CD4-positive, alpha-beta T cell (primary cell): ENCODE results near the gene ASB12. TPM values are rescaled to one million over a fixed set of nuclear protein-coding genes. Genes with fewer than 3 reads are reported as not detected.

Experiments
- ATAC-seq: fragments of 200-7000 bp; cut with Tn5 transposase; one replicate; pipeline ENCODE4 v1.10.0; 2022; ENCODE audit warnings: mild to moderate bottlenecking; ENCODE audit not compliant: poor library complexity
- CTCF ChIA-PET: fragments of 350-600 bp; sonication (Branson Sonifier 250); formaldehyde crosslinking; loops from one replicate; lab custom pipeline; 2021; ENCODE audit warnings: antibody characterized with exemption, inconsistent platforms; lab: Charles Lee
- POLR2A ChIA-PET: fragments of 350-600 bp; sonication (Branson Sonifier 250); formaldehyde crosslinking; loops from one replicate; lab custom pipeline; 2021; ENCODE audit warnings: antibody characterized with exemption, inconsistent platforms; lab: Charles Lee
- DNase-seq, 14 experiments: peaks; one replicate each; pipeline ENCODE4 v3.0.0-alpha.2; 2013 to 2020; ENCODE audit warnings: mixed read lengths in 2 of 14
- H3K27ac ChIP-seq, 2 donors: one replicate each; pipeline versions ENCODE4 v1.5.1 to v1.7.0; 2013; ENCODE audit warnings: low read length in 2 of 2, low read depth in 1 of 2, mild to moderate bottlenecking in 1 of 2
- H3K27me3 ChIP-seq, 2 experiments: 1 replicate in 1 of 2; 2 replicates in 1 of 2; pipeline versions ENCODE4 v1.6.1 to v1.7.0; 2013; ENCODE audit warnings: low read length in 2 of 2, control low read depth in 1 of 2, mild to moderate bottlenecking in 1 of 2, moderate library complexity in 1 of 2; ENCODE audit not compliant: insufficient read depth in 2 of 2, control insufficient read depth in 1 of 2
- H3K36me3 ChIP-seq: one replicate; pipeline ENCODE4 v1.6.1; 2013; ENCODE audit warnings: low read length, control low read depth; ENCODE audit not compliant: insufficient read depth
- H3K4me1 ChIP-seq: one replicate; pipeline ENCODE4 v1.6.1; 2013; ENCODE audit warnings: low read length, control low read depth; ENCODE audit not compliant: insufficient read depth
- H3K4me3 ChIP-seq: one replicate; pipeline ENCODE4 v1.5.1; 2013; ENCODE audit warnings: mild to moderate bottlenecking, low read length, moderate library complexity
- H3K9me3 ChIP-seq, 2 experiments: 1 replicate in 1 of 2; 2 replicates in 1 of 2; pipeline versions ENCODE4 v1.6.1 to v1.7.0; 2013; ENCODE audit warnings: low read length in 2 of 2, mild to moderate bottlenecking in 2 of 2, control low read depth in 1 of 2, moderate library complexity in 1 of 2; ENCODE audit not compliant: control insufficient read depth in 1 of 2, insufficient read depth in 1 of 2
- H3K27ac Mint-ChIP-seq: one replicate; pipeline ENCODE4 v1.8.0; 2020; ENCODE audit warnings: mixed read lengths
- H3K27me3 Mint-ChIP-seq: one replicate; pipeline ENCODE4 v1.8.0; 2021; ENCODE audit warnings: mixed read lengths
- H3K36me3 Mint-ChIP-seq: one replicate; pipeline ENCODE4 v1.8.0; 2021; ENCODE audit warnings: low read depth, mixed read lengths
- H3K4me1 Mint-ChIP-seq: one replicate; pipeline ENCODE4 v1.8.0; 2021; ENCODE audit warnings: low read depth, mixed read lengths
- H3K4me3 Mint-ChIP-seq: one replicate; pipeline ENCODE4 v1.8.0; 2020; ENCODE audit warnings: mild to moderate bottlenecking, mixed read lengths
- H3K9me3 Mint-ChIP-seq: one replicate; pipeline ENCODE4 v1.8.0; 2020; ENCODE audit warnings: mixed read lengths
- CTCF ChIP-seq: fragments of 200-600 bp; IDR thresholded peaks from one replicate; pipeline ENCODE4 v1.8.0; 2022; ENCODE audit warnings: antibody characterized with exemption, mild to moderate bottlenecking
- intact Hi-C, 2 experiments: fragments of 100-400 bp; cut with DNase I in 1 of 2; cut with micrococcal nuclease in 1 of 2; formaldehyde crosslinking; loops; one replicate each; pipeline versions ENCODE4 v1.15.1 to v1.9.0; 2023 to 2025; cut with DNase I, micrococcal nuclease
- polyA plus RNA-seq, 2 donors: library from polyadenylated mRNA; unstranded; fragments of 120-200 nt; gene quantifications; one replicate each; pipeline ENCODE4 v1.2.1, GENCODE V29; 2013
- total RNA-seq, 174 experiments: library from RNA in 2 of 174; stranded (reverse) in 2 of 174; gene quantifications; one replicate each; pipeline ENCODE4 v1.2.3 and lab custom pipeline; 2021 to 2026

Gene ASB12
- total RNA-seq, result not detected
- 0.30 TPM for polyA plus RNA-seq (2013, experiment 1 of 2)
- 0.87 TPM for polyA plus RNA-seq (2013, experiment 2 of 2)
- total RNA-seq (lab: John Stamatoyannopoulos, UW), result 0 to 0.36 (median 0.06) reads per million in 172 experiments

GRCh38 chrX:64230123-64230970 lies at the start of gene ASB12:
ASB12 (minus strand) TSS chrX:64230607; CDS start chrX:64225650, 4,957 bp downstream.
- H3K27ac ChIP-seq, result no peak within 1 kb of the TSS
- no peaks in the 10 kb centered on the region for H3K27me3 Mint-ChIP-seq

GRCh38 chrX:64265265-64265664 lies 34.9 kb upstream of the ASB12 start:
- no peaks in the 10 kb centered on the region for H3K4me1 ChIP-seq
- Mint-ChIP-seq H3K27me3 (no peaks in the 10 kb centered on the region), H3K4me1 (no peaks in the 10 kb centered on the region), H3K4me3 (no peak overlapping the region), H3K9me3 (peaks cover under 1% of the 10 kb centered on the region), H3K36me3 (peaks cover 85% of the 10 kb centered on the region), H3K27ac (no peak overlapping the region)
- no peak overlapping the region for H3K4me3 ChIP-seq
- POLR2A ChIA-PET, result no interaction called here
- DNase-seq (no peak), ATAC-seq (no peak)
- H3K36me3 ChIP-seq, result peaks cover 3% of the 10 kb centered on the region
- TF ChIP-seq CTCF, result no peak
- no peaks in the 10 kb centered on the region for H3K27me3 ChIP-seq
- CTCF ChIA-PET, result interaction anchor here (0.6 kb wide), 1 partner anchor 69 kb away, joined by 3 read pairs; no protein-coding TSS in a partner anchor
- intact Hi-C loops, result no loop called here
- no peak overlapping the region for H3K27ac ChIP-seq
- H3K9me3 ChIP-seq, result no peaks in the 10 kb centered on the region

More at GRCh38 chrX:64230123-64230970, at the start of gene ASB12:
- Histone ChIP-seq H3K27me3 (no peaks in the 10 kb centered on the region), H3K4me1 (no peaks in the 10 kb centered on the region), H3K36me3 (no peaks in the 10 kb centered on the region), H3K4me3 (no peak within 1 kb of the TSS), H3K9me3 (no peaks in the 10 kb centered on the region)
- no peaks in the 10 kb centered on the region for H3K9me3 Mint-ChIP-seq
- no peak within 1 kb of the TSS for H3K4me3 Mint-ChIP-seq
- H3K36me3 Mint-ChIP-seq, result no peaks in the 10 kb centered on the region
- H3K27ac Mint-ChIP-seq, result no peak within 1 kb of the TSS
- ChIA-PET CTCF (no interaction called here), POLR2A (no interaction called here)
- intact Hi-C loops, result no loop called here
- DNase-seq, result no peak
- TF ChIP-seq CTCF, result no peak
- H3K4me1 Mint-ChIP-seq, result no peaks in the 10 kb centered on the region
- ATAC-seq, result no peak

- H3K4me3 Mint-ChIP-seq, result no peak overlapping the region
- Histone ChIP-seq H3K27ac (no peak overlapping the region), H3K27me3 (no peaks in the 10 kb centered on the region), H3K4me1 (no peaks in the 10 kb centered on the region), H3K9me3 (no peaks in the 10 kb centered on the region), H3K36me3 (no peaks in the 10 kb centered on the region), H3K4me3 (no peak overlapping the region)
- TF ChIP-seq CTCF, result no peak
- no peaks in the 10 kb centered on the region for H3K27me3 Mint-ChIP-seq
- no peaks in the 10 kb centered on the region for H3K36me3 Mint-ChIP-seq
- ChIA-PET CTCF (no interaction called here), POLR2A (no interaction called here)
- intact Hi-C loops, result no loop called here
- no peak overlapping the region for H3K27ac Mint-ChIP-seq
- no peaks in the 10 kb centered on the region for H3K9me3 Mint-ChIP-seq
- H3K4me1 Mint-ChIP-seq, result no peaks in the 10 kb centered on the region
- ATAC-seq (no peak), DNase-seq (no peak)
Observed at GRCh38 chrX:64229154-64229553, 1.3 kb downstream of the ASB12 start.
